ENCODE measurements around the gene SLC16A7. TPM values are rescaled to one million over a fixed set of nuclear protein-coding genes. Genes with fewer than 3 reads are reported as not detected.

The SLC16A7 gene
- total and polyA plus RNA-seq, 2 of the 8 experiments (the other 6 are each of a cell fraction or from before 2014, with no cell fraction given), result 0.74 to 4.3 TPM

- no peaks in the 10 kb centered on the region for H3K4me1 ChIP-seq (replicated peaks in 1 of 4; ENCODE audit: control insufficient read depth in 3 of 4, insufficient read depth in 4 of 4, low read length in 3 of 4)
- H3K79me1 ChIP-seq (ENCODE audit: low read depth, low read length), result no peaks in the 10 kb centered on the region
- no peak overlapping the region for H3K9ac ChIP-seq (replicated peaks in 1 of 4; ENCODE audit: extremely low read depth in 1 of 4, low read depth in 3 of 4, low read length in 3 of 4)
- H4K5ac ChIP-seq (ENCODE audit: insufficient read length, low read depth, low read length), result no peak overlapping the region
- DNase-seq (ENCODE audit: low read depth in 1 of 2, low spot score in 2 of 2) (no peak), FAIRE-seq (no peak)
- no peak overlapping the region for H3K56ac ChIP-seq (replicated peaks; ENCODE audit: insufficient read length, low read depth, low read length)
- POLR2A ChIA-PET (ENCODE audit: partially characterized antibody), result no interaction called here
- H3K23me2 ChIP-seq (ENCODE audit: low read depth, low read length), result no peaks in the 10 kb centered on the region
- no peak overlapping the region for H3K4me3 ChIP-seq (ENCODE audit: extremely low read depth in 1 of 4, insufficient read depth in 2 of 4, low read depth in 3 of 4, low read length in 4 of 4)
- 72% methylated on average over 4 of the region's 4 CpGs; no CpG with 5 or more reads in 1 of the 2 experiments for WGBS, 2 experiments (ENCODE audit: extremely low coverage in 1 of 2, insufficient coverage in 1 of 2, insufficient read length in 1 of 2, insufficient replicate concordance in 2 of 2, low coverage in 1 of 2, low lambda C conversion rate in 2 of 2, missing lambda C conversion rate in 1 of 2)
- no peaks in the 10 kb centered on the region for H4K20me1 ChIP-seq (replicated peaks in 1 of 2; ENCODE audit: control insufficient read depth in 1 of 2, insufficient read depth in 2 of 2, low read length in 2 of 2)
- H4K8ac ChIP-seq (ENCODE audit: extremely low read depth, insufficient read depth, low read length), result no peak overlapping the region
- H3K4me2 ChIP-seq (ENCODE audit: insufficient read depth in 1 of 2, low read depth in 2 of 2, low read length in 2 of 2), result no peak overlapping the region
- no peak overlapping the region for H2AFZ ChIP-seq (ENCODE audit: low read length)
- no peaks in the 10 kb centered on the region for H3K79me2 ChIP-seq (ENCODE audit: control insufficient read depth in 1 of 2, insufficient read depth in 2 of 2, low read length in 2 of 2)
- no peaks in the 10 kb centered on the region for H3K27me3 ChIP-seq (replicated peaks in 1 of 4; ENCODE audit: control insufficient read depth in 3 of 4, extremely low read depth in 1 of 4, insufficient read depth in 3 of 4, low read length in 3 of 4)
- H3K9me3 ChIP-seq (ENCODE audit: insufficient read depth in 2 of 2, low read depth in 1 of 2, low read length in 1 of 2), result no peaks in the 10 kb centered on the region
- H2BK12ac ChIP-seq (ENCODE audit: low read depth, low read length), result no peak overlapping the region
- no peak overlapping the region for H3K18ac ChIP-seq (ENCODE audit: extremely low read depth, low read length)
- no peak overlapping the region for H2BK15ac ChIP-seq (ENCODE audit: low read length)
- no peaks in the 10 kb centered on the region for H3K36me3 ChIP-seq (ENCODE audit: control insufficient read depth in 2 of 4, insufficient read depth in 4 of 4, low read length in 3 of 4)
- no peak overlapping the region for H2BK20ac ChIP-seq (ENCODE audit: low read length)
- no peak overlapping the region for H3K27ac ChIP-seq (ENCODE audit: low read depth, low read length)
- no peak overlapping the region for H3K23ac ChIP-seq (ENCODE audit: insufficient read length)
- H2BK120ac ChIP-seq (replicated peaks; ENCODE audit: low read depth, low read length), result no peak overlapping the region
- H2BK5ac ChIP-seq (ENCODE audit: low read depth, low read length), result no peak overlapping the region
- CTCF ChIA-PET (ENCODE audit: partially characterized antibody), result no interaction called here
- H4K91ac ChIP-seq (replicated peaks; ENCODE audit: insufficient read length, low read length), result no peak overlapping the region
- H3K14ac ChIP-seq (ENCODE audit: insufficient read length), result no peak overlapping the region
- no peak overlapping the region for H2AK5ac ChIP-seq (ENCODE audit: low read depth, low read length)
- H3K4ac ChIP-seq (replicated peaks; ENCODE audit: insufficient read length, low read depth, low read length), result no peak overlapping the region
- TF ChIP-seq CHD2 (IDR thresholded peaks at IDR 0.05; ENCODE audit: low read length), result no peak
- TF ChIP-seq TAF7 (optimal IDR thresholded peaks at IDR 0.05; ENCODE audit: borderline replicate concordance, low read depth, low read length), result no peak
- no peak for TF ChIP-seq JUND (IDR thresholded peaks at IDR 0.05; ENCODE audit: low read length)
- TF ChIP-seq HDAC2 (IDR thresholded peaks at IDR 0.05; ENCODE audit: borderline replicate concordance in 1 of 2, low read depth in 2 of 2, low read length in 2 of 2), result no peak
Measured at GRCh38 chr12:59787610-59788009, 191.8 kb downstream of the SLC16A7 start.

Data from H1 (cell line).